C4-2B (cell line): Measurements from ENCODE around the gene COX5B.

Source experiments
- CTCF ChIP-seq: fragments of 450-650 bp; conservative IDR thresholded peaks from 2 replicates; pipeline ENCODE4 v1.5.1; 2017; ENCODE audit warnings: mild to moderate bottlenecking
- ZFX ChIP-seq: fragments of 450-650 bp; IDR thresholded peaks from 2 replicates; pipeline ENCODE4 v1.6.1; 2017

DNA sequence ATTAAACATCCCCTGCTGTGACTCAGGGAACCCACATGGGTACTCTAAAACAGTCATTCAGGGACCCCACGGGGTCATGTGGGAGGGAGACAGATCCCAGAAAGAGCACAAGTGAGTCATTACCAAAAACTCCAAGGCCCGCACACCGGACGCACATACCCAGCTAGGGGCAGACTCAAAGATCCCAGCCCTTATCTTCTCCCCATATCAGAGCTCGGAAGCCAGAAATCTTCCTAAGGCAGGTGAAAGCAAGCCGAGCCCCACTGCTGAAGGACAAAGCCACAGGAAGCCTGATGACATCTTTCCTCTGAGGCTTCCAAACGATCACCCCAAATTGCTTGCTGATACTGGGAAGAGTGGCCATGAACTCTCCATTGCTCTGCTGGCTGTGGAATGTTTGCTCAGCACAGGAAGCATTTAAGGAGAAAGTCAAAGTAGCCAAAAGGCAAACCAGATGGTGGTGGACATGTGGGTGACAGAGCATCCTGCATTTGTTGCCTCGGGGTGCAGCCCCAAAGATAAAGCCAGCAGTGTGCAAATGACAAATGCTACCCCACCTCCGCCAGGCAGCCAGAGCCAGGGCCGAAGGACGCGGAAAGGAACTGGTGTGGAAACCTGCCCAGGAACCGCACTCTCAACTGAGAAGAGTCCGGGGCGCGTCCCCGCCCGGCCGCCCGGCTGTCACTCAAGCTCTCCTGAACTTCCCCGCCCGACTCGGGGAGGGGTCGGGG lies 17.2 kb downstream of the COX5B start:
- TF ChIP-seq CTCF (no peak), ZFX (no peak)
